Pancreas (tissue), 10 donors: Measurements from ENCODE around the gene CDC42EP4. TPM values are rescaled to one million over a fixed set of nuclear protein-coding genes. Genes with fewer than 3 reads are reported as not detected.

Experiments used
- ATAC-seq, 4 donors: fragments of 200-7000 bp; cut with Tn5 transposase; one replicate each; pipeline versions ENCODE4 v1.8.0 to v1.9.1; 2020; ENCODE audit warnings: mild to moderate bottlenecking in 4 of 4, moderate library complexity in 4 of 4
- DNase-seq, 6 donors: peaks; one replicate each; pipeline ENCODE4 v3.0.0-alpha.2; 2020
- FAIRE-seq: peaks from 2 replicates; lab custom pipeline; 2012; peaks lifted over from hg19 to GRCh38; lab: Jason Lieb, UNC
- H3K27ac ChIP-seq, 4 donors: fragments of 200-600 bp; sonication (generic); 1 replicate in 3 of 4; 2 replicates in 1 of 4; pipeline versions ENCODE4 v1.5.0 to v1.8.0; 2020
- H3K27me3 ChIP-seq, 4 donors: fragments of 200-600 bp; one replicate each; pipeline ENCODE4 v1.8.0; 2021
- H3K36me3 ChIP-seq, 3 donors: fragments of 200-600 bp; sonication (generic) in 1 of 3; one replicate each; pipeline versions ENCODE4 v1.5.0 to v1.8.0; 2020 to 2021
- H3K4me1 ChIP-seq, 3 donors: fragments of 200-600 bp; one replicate each; pipeline ENCODE4 v1.8.0; 2021
- H3K4me3 ChIP-seq, 4 donors: fragments of 200-600 bp; sonication (generic) in 2 of 4; one replicate each; pipeline versions ENCODE4 v1.5.0 to v1.8.0; 2020 to 2021
- H3K9me3 ChIP-seq, 4 donors: fragments of 200-600 bp; one replicate each; pipeline ENCODE4 v1.8.0; 2021
- CTCF ChIP-seq, 4 donors: fragments of 200-600 bp; sonication (generic) in 3 of 4; IDR thresholded peaks; one replicate each; pipeline versions ENCODE4 v1.5.0 to v1.8.0; 2021; ENCODE audit warnings: antibody characterized with exemption in 4 of 4
- WGBS, 2 donors: extraction: QIAGEN DNeasy Blood & Tissue Kit; methylation state at CpG; one replicate each; pipeline ENCODE4 v1.1.7; 2013; 5-methylcytosine and 5-hydroxymethylcytosine counted together
- intact Hi-C, 3 donors: fragments of 100-400 bp; cut with DNase I; formaldehyde crosslinking; loops; one replicate each; pipeline versions ENCODE4 v1.11.1 to v1.14.2; 2022
- polyA plus RNA-seq, 2 donors: library from polyadenylated mRNA; stranded (reverse); fragments of 200-250 nt; gene quantifications; one replicate each; pipeline ENCODE4 v1.2.3, GENCODE V29; 2013
- total RNA-seq, 6 donors: library from RNA; stranded (reverse); fragmentation: NEBNext Ultra II Directional in 4 of 6; extraction: Animal tissue kit (Norgen Biotek cat#: 25700) in 4 of 6; gene quantifications; one replicate each; pipeline versions ENCODE4 v1.2.1 to v1.2.4, GENCODE V29; 2021 to 2023
- donor health status: healthy with polysubstance abuse.
- donor health status: DM: no; HTN: no; CAD: no; lungs with moderate emphysema.
- donor health status: DM: no; HTN: no; CAD: no.
- donor health status: control.
- donor health status: control.
- donor health status: Bipolar disorder and iron deficiency.
- donor health status: DM: yes; HTN: yes; CAD: no.
- donor health status: DM: no; HTN: no; CAD: no.
- donor health status: DM: no; HTN: no; CAD: no.
- donor health status: DM: yes; HTN: yes; CAD: no.

The CDC42EP4 gene
- total and polyA plus RNA-seq, 8 donors = 24.2 to 56.2 (median 44.5) TPM

GRCh38 chr17:73297934-73298861, 13.6 kb downstream of the CDC42EP4 start:
- TF ChIP-seq CTCF (IDR thresholded peaks at IDR 0.05) = no peak
- intact Hi-C loops = no loop called here
- Histone ChIP-seq H3K27ac (peak overlapping the region in 3 of 4 donors; percentile 5 to 58 (median 24)), H3K4me3 (no peak overlapping the region), H3K9me3 (no peaks in the 10 kb centered on the region), H3K4me1 (peaks cover 38 to 69% (median 43%) of the 10 kb centered on the region in 3 donors), H3K27me3 (no peaks in the 10 kb centered on the region), H3K36me3 (no peaks in the 10 kb centered on the region)
- 45 to 46% methylated on average over 15 of the region's 15 CpGs for WGBS, 2 donors
- no peak for FAIRE-seq
- peak; percentile 18 to 45 (median 27) for ATAC-seq
- DNase-seq = no peak

- Histone ChIP-seq H3K36me3 (no peaks in the 10 kb centered on the region), H3K27me3 (no peaks in the 10 kb centered on the region), H3K9me3 (no peaks in the 10 kb centered on the region), H3K4me1 (peaks cover 71 to 82% (median 75%) of the 10 kb centered on the region in 3 donors), H3K4me3 (no peak overlapping the region), H3K27ac (peak overlapping the region; percentile 74 to 96 (median 81))
- no peak for FAIRE-seq
- TF ChIP-seq CTCF (IDR thresholded peaks at IDR 0.05) = no peak
- 10 to 17% methylated on average over 9 of the region's 9 CpGs for WGBS, 2 donors
- intact Hi-C loops = no loop called here
- ATAC-seq = peak; percentile 52 to 71 (median 64)
- DNase-seq = peak; percentile 69 to 87 (median 81)
Observed at GRCh38 chr17:73293480-73293911, 18.3 kb downstream of the CDC42EP4 start.

- Histone ChIP-seq H3K4me1 (peaks cover 66 to 81% (median 77%) of the 10 kb centered on the region in 3 donors), H3K27me3 (no peaks in the 10 kb centered on the region), H3K4me3 (no peak overlapping the region), H3K9me3 (no peaks in the 10 kb centered on the region), H3K36me3 (no peaks in the 10 kb centered on the region), H3K27ac (peak overlapping the region; percentile 74 to 96 (median 81))
- TF ChIP-seq CTCF (IDR thresholded peaks at IDR 0.05) = no peak
- no peak for FAIRE-seq
- DNase-seq = peak in 4 of 6 donors; percentile 34 to 62 (median 48)
- 24 to 25% methylated on average over 11 of the region's 11 CpGs for WGBS, 2 donors
- intact Hi-C loops = no loop called here
- ATAC-seq = peak in 2 of 4 donors; percentile 3 to 29
Observed at GRCh38 chr17:73293031-73293430, 18.8 kb downstream of the CDC42EP4 start.

GRCh38 chr17:73292031-73292531, 19.7 kb downstream of the CDC42EP4 start:
- H3K27ac ChIP-seq = peak overlapping the region; percentile 74 to 96 (median 81)
- no peaks in the 10 kb centered on the region for H3K27me3 ChIP-seq
- WGBS, 2 donors = 14 to 18% methylated on average over 12 of the region's 12 CpGs
- FAIRE-seq (no peak), ATAC-seq (peak; percentile 3 to 11 (median 4)), DNase-seq (peak in 4 of 6 donors; percentile 39 to 79 (median 63))
- no peaks in the 10 kb centered on the region for H3K36me3 ChIP-seq
- no peaks in the 10 kb centered on the region for H3K9me3 ChIP-seq
- peak overlapping the region in 1 of 4 donors; percentile 12 for H3K4me3 ChIP-seq
- peaks cover 69 to 87% (median 86%) of the 10 kb centered on the region in 3 donors for H3K4me1 ChIP-seq
- intact Hi-C loops = no loop called here
- TF ChIP-seq CTCF (IDR thresholded peaks at IDR 0.05) = no peak
